GM19351 (cell line): ENCODE results near the gene RASAL3.
"Not testable (repeated sequence)": the region's sequence is repeated elsewhere in the genome, so short reads cannot be mapped to it uniquely, and the experiment has no call there.

Experiments used
- ATAC-seq: cut with Tn5 transposase; IDR thresholded peaks from one replicate; pipeline ENCODE4 v1.9.1; 2021; ENCODE audit warnings: mild to moderate bottlenecking, moderate library complexity; ENCODE audit not compliant: unreplicated experiment

Gene RASAL3

DNA sequence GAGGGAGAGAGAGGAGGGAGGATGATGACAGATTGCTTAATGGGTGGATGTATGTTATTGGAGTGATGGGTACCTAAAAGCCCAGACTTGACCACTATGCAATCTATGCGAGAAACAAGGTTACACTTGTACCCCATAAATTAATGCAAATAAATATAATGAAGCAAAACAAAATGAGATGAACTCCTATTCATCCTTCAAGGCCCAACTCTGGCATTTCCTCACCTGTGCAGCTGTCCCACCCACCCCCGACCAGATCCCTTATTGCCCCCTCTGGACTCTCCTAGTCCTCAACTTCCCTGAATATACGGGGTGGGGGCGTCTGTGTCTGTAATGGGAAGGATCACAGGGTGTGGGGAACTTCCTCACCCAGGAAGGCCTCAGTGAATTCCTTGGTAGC lies 10.8 kb upstream of the RASAL3 start:
- no peak for ATAC-seq

DNA sequence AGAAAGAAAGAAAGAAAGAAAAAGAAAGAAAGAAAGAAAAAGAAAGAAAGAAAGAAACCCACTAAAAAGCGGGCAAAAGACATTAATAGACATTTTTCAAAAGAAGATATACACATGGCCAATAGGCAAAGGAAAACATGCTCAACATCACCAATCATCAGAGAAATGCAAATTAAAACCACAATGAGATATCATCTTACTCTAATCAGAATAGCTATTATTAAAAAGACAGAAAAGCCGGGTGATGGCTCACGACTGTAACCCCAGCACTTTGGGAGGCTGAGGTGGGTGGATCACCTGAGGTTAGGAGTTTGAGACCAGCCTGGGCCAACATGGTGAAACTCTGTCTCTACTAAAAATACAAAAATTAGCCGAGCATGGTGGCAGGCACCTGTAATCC lies 9.5 kb upstream of the RASAL3 start:
- ATAC-seq: not testable (repeated sequence)

DNA sequence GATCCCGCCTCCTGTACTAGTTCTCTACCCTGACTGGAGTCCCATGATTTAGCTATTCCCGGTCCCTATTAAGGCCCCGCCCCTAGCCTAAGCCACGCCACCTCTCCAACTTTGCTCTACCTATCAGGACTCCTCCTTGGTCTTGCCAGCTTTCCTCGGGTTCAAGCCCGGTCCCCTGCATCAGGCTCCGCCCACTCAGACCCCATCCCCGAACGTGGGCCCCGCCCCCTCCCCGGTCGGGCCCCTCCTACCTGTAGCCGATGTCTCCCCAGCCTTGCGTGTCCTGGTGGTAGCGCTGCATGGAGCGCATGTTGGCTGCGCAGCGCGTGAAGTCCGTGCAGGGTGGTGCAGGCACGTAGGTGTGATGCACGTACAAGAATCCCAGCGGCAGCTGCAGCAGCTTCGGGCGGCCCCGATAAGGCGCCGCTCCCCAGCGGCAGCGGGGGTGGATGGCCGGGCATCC lies 7.3 kb upstream of the RASAL3 start:
- ATAC-seq: no peak

DNA sequence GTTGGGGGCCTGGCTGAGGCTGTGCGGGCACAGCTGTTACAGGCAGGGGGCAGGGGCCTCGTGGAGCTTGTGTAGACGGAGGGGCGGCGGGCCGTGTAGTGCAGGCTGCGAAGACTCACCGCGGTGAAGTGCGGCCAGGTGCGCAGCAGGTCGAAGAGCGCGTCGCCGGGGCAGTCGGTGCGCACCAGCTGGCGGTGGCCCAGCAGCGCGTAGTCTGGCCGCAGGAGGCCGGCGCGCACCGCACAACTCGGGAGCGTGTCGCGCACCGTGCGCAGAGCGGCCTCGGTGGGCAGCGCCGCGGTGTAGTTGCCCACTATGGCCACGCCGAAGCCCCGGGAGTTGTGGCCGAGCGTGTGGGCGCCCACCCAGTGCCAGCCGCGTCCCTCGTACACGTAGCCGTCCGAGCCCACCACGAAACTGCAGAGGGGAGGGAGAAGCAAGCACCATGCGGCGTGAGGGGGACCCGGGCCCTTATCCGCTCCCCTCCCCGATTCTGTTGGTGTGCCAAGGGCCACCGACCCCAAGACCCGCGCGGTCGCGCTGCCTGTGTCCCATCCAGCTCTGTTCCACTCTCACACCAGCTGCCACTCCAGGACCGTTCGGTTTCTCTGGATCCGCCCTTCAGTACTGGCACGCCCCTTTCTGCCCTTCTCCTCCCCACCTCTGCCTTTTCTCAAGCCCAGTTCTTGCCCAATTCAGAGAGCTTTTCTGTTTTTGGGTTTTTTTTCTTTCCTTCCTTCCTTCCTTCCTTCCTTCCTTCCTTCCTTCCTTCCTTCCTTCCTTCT lies 5.4 kb upstream of the RASAL3 start:
- no peak for ATAC-seq

DNA sequence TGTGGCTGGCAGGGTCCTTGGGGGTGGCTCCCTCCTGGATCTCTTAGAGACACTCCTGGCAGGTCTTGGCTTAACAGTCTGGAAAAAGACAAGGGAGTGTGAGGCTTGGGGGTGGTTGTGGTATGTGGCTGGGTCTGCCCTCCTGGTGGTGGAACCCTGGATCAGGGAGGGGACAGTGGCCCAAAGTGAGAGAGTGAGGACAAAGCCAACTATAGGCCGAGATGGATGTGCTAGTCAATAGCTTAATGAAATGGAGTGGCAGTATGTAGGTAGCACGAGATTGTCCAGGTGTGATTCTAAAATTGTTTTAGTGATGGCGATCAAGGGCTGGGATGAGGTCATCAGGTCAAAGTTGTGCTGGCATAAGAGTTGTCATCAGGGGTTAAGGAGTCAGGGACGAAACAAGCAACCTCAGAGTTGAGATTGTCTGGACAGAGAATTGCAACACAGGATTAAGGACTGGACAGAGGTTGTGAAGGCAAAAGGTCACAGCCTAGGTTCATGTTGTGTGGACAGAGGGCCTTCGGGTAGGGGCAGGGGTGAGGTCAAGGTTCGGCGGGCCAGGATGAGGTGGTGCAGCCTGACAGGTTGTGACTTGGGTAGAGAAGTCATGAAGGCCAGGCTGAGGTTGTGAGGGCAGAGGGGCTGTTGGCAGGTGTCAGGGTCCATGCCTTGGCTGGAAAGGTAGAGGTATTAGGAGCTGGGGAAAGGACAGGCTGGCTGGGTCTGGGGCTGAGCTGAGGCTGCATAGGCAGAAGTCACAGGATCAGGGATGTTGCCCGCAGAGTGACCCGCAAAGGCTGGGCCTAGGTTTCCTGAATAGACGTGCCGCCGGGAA lies 4.5 kb upstream of the RASAL3 start:
- no peak for ATAC-seq

DNA sequence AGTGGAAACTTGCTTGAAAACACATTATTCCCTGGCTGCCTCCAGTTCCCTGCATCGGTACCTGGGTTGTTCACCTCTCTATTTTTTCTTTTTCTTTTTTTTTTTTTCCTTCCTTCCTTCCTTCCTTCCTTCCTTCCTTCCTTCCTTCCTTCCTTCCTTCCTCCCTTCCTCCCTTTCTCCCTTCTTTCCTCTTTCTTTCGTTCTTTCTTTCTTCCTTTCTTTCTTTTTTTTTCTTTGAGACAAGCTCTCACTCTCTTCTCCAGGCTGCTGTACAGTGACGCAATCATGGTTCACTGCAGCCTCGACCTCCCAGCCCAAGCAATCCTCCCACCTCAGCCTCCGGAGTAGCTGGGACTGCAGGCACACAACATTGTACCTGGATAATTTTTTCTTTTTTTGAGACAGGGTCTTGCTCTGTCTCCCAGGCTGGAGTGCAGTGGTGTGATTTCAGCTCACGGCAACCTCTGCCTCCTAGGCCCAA lies 3.4 kb upstream of the RASAL3 start:
- no peak for ATAC-seq

DNA sequence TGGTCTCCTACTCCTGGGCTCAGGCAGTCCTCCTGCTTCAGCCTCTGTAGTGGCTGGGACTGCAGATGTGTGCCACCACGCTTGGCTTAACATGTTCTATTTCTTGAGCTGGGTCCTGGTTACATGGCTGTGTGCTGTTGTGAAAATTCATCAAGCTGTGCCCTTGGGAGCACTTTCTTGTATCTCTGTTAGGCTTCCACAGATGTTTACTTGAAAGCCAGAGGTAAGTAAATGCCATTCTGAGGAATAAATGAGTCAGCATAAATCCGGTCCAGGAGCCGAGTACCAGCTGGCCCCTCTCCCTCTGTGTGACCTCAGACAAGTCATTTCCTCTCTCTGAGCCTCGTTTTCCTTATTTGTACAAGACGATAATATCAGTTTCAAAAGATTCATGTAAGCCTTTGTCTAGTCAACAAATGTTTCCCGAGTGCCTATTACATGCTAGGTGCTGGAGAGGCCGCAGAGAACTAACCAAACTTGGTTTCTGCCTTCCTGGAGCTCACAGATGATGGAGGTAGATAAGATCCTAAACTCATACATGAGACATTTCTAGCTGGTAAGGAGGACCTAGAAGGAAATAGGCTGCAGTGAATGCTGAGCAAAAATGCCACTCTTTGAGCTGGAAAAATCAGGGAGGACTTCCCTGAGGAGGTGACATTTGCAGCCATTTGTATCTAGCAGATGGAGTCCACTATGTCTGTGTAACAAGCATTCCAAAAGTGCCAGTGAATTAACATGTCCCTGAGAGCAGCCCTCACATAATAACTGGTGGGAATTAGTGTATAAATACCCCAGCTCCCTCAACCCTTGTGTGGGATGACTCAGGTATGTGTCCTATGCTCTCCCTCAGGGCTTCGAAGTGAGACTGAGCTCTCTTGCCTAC lies 2.7 kb upstream of the RASAL3 start:
- no peak for ATAC-seq

DNA sequence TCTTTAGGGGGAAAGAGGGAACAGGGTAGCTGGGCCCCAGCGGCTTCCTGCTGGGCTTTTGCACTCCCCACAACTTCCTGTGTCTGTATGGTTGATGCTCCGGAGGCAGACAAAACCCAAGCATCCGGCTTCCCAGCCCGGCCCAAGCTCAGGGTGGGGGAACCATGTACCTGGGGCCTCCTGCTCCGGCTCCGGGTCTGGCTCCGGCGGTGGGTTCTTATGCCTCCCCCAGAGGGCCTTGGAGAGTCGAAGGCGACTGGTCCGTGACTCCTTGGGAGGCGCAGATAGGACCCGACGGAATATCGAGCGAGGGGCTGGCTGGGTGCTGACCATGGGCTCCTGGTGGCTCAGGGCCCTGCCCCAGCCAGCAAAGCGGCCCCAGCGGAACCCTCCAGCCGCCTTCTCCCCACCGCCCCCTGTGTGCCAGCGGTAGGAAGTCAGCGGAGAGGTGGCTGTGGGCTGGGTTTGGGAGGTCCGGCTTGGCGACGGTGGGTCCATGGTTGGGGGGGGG lies 428 bp downstream of the RASAL3 start:
- ATAC-seq: peak; percentile 58

DNA sequence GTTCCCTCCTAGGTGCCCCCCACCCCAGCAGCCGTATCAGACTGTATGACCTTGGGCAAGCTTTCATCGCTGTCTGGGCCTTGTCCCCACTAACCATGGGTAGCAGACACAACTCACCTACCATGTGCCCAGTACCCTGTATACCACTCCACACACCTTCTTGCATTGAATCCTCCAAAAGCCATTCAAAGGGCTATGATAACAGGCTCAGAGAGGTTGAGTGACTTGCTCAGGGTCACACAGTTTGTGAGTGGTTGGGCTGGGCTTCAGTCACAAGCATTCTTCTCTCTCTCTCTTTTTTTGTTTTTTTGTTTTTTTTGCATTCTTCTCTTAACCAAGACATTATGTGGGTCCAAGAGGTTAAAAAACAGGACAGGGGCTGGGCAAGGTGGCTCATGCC lies 2.6 kb downstream of the RASAL3 start:
- no peak for ATAC-seq

DNA sequence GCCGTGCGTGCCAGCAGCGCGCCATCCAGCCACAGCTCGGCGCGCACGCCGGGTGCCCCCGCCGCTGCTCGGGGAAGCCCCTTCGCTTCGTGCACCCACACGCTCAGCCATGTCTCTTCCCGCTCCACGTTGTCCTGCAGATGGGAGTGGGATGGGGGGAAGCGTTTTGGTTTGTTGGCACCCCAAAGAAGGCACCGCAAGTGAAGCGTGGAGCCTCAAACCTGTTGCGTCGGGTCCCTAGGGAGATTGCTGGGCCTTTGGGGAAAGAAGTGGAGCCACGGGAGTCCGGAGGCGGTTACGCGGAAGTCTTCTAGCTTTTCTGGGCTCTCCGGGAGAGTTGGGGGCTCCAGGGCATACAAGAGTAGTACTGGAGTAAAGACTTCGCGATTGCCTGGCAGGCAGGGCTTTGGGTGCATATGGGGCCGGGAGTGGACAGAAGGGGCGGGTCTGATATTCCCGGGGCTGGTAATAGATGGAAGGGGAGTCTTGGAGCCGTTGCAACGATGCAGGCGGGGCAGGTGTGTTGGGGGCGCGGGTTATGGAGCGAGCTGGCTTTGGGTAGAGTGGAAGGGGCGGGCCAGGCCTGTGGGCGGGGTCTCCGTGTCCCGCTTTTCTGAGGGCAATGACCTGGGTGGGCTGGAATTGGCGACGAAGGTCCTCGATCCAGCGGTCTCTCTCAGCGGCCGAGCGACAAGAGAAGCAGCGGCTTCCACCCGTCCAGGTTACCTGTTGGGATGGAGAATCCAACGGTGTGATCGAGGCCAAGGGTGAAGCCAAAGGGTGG lies 6.5 kb downstream of the RASAL3 start:
- ATAC-seq: no peak

DNA sequence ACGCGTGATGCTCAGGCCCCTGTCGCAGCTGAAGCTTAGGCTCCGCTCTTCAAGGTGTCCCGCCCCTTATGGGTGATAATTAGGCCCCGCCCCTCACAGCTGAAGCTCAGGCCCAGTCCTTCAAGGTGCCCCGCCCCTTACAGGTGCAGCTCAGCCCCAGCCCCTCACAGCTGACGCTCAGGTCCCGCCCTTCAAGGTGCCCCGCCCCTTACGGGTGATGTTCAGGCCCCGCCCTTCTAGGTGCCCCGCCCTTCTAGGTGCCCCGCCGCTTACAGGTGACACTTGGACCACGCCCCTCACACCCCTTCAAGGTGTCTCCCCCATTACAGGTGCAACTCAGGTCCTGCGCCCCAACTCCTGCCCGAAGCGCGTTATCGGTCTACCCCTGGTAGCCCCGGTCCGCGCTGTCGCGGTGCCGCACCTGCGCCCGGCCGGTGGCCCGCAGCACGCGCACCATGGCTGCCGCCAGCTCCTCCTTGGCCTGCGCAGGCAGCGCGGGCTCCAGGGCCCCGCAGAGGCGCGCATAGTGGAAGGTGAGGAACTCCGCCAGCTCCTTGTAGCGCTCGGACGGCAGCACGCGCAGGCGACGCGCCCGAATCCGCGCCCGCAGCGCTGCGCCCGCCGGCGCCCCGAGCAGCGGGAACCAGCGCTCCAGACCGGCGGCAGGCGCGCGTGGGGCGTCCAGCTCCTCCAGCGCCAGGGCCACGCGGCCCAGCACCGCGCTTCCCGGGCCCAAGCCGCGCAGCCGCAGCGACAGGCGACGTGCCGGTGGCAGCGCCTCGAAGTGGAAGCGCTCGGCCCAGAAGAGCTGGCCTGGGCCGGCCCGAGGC lies 7.3 kb downstream of the RASAL3 start:
- no peak for ATAC-seq

DNA sequence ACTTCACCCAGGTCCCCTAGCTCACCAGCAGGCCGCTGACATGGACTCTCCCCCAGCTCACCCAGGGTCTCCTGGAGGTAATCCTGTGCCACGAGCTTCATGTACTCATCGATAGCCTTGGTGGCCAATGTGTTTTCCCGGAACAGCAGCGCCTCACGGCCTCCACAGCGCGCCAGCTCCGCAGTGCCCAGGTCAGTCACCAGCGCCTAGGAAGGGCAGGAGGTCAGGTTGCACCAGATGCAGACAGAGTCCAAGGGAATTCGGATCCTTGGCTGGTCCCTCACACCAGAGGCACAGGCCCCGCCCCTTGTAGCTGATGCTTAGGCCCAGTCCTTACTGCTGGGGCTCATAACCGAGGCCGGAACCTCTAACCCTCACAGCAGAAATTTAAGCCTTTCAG lies 7.9 kb downstream of the RASAL3 start:
- no peak for ATAC-seq

DNA sequence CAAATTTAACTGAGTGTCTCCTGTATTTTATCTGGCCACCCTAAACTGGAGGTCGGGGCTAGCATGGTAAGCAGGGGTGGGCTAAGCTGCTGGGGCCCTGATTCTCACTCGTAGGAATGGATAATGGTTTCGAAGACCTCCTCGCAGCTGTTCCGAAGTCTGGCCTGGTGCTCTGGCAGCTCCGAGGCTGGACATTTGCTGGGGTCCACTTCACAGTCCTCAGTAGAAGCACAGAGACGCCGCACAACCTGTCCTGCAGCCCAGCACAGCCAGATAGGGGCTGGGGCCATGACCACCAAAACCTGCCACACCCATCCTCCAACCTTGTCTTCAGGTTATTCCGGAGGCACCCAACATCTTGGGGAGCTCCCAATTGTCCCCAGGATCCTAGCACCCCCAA lies 8.3 kb downstream of the RASAL3 start:
- no peak for ATAC-seq

DNA sequence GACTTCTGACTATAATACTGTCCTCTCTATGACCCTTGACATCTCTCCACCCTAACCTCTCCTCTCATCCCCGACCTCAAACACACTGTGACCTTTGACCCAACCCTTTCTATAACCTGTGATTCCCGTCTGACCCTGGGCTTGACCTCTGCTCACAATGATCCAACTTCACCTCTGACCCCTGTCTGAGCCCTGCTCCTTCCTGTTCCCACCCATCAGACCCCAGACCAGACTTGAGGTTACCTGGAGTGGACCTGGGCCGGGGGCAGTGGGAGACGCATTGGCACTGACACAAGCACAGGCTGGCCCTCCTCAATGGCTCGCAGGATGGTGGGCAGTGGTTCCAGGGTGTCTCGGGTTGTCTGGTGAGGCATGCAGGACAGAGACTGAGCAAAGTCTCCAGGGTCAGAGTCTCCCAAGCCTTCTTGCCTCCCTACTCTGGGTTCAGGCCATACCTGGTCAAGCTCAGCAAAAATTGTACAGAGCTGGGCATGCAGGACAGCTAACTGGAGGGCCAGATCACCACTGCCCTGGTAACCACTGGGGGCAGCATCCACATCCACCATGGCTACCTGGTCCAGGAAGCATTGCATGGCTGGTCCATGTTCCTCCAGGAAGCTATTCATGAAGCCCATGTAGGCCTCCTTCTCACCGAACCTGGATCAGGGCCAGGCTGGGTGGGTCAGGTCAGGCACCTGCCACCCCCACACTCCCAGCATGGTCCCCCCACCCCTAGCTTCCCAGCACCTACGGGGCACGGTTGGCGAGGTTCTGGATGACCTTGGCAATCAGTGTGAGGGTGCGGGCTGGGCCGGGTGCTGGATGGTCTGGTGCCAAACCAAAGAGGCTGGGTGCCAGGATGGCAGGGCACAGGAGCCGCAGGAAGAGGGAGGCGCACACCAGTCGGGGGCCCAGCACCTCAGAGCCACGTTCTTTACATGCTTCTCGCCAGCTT lies 10.2 kb downstream of the RASAL3 start:
- no peak for ATAC-seq

DNA sequence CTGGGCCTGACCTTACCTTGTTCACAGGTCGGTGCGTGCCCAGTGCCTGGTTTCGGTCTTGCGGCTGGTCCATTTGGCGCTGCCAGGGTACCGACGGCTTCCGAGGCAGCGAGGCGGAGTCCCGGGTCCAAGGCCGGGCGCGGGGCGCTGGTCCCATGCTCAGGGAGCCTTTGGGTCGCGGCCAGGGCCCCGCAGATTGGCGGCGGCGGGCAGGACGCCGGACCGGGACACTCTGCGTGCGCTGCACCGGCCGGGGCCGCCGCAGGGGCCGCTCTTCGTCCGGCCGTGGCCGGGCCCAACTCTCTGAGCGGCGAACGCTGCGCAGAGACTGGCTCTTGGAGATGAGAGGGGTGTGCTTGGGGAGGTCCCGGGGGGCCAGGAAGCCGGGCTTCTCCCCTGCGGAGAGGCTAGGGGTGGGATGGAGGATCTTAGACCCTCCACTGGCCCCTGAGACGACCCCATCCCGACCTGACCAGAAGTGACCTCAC lies 11.2 kb downstream of the RASAL3 start:
- ATAC-seq: no peak

DNA sequence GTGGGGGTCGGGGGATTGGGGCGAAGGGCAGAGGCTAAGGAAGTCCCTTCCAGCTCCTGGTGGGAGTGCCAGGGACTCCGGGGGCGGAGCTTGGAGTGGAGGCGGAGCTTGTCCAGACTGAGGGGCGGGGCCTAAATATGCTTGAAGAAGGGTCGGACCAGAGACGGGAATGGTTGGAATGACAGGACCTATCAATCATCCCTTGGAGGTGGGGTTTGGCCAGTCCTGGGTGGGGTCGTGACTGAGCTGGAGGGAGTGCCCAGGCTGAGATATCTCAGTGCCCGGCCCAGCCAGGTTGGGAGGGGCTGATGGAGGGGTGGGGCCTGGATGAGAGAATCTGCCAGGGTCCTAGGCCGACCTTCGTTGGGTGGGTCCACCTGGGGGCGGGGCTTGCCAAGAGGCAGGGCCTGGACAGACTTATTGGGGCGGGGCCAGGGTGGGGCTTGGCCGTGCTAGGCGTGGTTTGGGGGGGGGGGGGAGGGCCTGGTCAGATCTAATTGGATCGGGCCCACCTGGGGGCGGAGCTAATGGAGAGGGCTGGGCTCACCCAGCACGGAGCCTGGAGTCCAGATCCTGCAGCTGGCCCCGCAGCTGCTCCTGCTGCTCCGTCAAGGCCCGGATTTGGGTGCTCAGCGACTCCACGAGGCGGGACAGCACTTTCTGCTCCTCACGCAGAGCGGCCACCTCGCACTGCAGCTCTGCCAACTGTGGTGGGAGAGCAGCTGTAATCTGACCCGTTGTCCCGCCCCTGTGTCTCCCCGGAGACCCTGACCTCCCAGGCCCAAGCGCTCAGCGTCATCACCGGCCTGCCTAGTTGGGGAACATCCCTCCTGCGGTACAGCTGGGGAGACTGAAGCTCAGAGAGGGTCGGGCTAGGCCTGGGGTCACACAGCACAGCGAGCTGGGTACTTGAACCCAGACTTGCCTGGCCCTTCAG lies 12.0 kb downstream of the RASAL3 start:
- ATAC-seq: no peak

DNA sequence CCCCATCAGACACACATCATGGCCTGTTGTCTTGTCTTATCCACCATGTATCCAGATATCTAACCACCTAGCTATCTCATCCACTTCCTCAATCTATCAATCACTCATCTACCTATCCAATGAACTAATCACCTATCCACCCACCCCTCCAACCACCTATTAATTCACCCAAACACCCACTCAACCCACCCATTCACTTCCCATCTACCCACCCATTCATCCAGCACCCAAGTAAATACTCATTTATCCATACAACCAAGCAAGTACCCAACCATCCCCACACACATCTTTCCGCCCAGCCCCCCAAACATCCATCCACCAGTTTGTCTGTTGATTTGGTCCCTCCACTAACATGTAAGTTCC lies 13.8 kb downstream of the RASAL3 start:
- ATAC-seq: no peak
